ENCODE results near the gene SLC16A7.

Gene SLC16A7

DNA sequence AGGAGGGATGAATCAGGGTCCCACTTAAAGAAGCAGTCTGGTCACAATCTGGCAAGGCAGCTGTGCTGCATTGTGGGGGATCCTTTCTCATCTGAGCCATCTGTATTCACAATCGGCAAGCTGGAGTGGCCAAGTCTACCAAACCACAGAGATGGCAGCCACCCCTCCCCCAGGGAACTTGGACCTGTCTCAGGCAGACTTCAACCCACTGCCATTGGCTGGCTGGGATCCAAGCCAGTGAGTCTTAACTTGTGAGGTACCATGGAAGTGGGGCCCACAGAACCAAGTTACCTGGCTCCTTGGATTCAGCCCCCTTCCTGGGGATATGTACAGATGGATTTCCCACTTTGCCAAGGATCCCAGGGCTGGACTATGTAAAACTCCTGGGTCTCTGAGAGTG lies 196.8 kb downstream of the SLC16A7 start:
- no peak overlapping the region for H3K27ac ChIP-seq
- TF ChIP-seq, protein P1, sequence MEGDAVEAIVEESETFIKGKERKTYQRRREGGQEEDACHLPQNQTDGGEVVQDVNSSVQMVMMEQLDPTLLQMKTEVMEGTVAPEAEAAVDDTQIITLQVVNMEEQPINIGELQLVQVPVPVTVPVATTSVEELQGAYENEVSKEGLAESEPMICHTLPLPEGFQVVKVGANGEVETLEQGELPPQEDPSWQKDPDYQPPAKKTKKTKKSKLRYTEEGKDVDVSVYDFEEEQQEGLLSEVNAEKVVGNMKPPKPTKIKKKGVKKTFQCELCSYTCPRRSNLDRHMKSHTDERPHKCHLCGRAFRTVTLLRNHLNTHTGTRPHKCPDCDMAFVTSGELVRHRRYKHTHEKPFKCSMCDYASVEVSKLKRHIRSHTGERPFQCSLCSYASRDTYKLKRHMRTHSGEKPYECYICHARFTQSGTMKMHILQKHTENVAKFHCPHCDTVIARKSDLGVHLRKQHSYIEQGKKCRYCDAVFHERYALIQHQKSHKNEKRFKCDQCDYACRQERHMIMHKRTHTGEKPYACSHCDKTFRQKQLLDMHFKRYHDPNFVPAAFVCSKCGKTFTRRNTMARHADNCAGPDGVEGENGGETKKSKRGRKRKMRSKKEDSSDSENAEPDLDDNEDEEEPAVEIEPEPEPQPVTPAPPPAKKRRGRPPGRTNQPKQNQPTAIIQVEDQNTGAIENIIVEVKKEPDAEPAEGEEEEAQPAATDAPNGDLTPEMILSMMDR (IDR thresholded peaks at IDR 0.05), result no peak
- TF ChIP-seq ZFX (IDR thresholded peaks at IDR 0.05; ENCODE audit: borderline replicate concordance), result no peak

DNA sequence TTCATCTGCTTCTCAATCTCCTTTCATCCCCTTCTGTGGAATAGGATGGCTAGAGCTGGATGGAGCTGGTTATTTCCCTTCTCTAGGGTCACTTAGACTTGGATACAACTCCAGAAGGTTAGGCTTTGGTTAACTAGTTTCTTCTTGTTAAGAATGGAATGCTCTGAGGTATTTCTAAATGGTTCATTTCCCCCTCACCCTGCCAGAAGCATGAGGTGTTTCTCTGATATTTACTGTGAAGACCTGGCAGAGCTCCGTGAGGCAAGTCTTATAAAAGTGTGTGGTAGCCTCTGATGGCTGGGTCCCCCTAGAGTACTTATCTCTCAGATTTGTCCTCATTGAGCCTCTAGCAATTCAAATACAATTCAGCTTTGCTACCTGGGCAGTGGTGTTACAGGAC lies 207.9 kb downstream of the SLC16A7 start:
- H3K27ac ChIP-seq, result no peak overlapping the region
- TF ChIP-seq ZFX (IDR thresholded peaks at IDR 0.05; ENCODE audit: borderline replicate concordance), result no peak
- TF ChIP-seq, protein P1 (IDR thresholded peaks at IDR 0.05), result no peak

DNA sequence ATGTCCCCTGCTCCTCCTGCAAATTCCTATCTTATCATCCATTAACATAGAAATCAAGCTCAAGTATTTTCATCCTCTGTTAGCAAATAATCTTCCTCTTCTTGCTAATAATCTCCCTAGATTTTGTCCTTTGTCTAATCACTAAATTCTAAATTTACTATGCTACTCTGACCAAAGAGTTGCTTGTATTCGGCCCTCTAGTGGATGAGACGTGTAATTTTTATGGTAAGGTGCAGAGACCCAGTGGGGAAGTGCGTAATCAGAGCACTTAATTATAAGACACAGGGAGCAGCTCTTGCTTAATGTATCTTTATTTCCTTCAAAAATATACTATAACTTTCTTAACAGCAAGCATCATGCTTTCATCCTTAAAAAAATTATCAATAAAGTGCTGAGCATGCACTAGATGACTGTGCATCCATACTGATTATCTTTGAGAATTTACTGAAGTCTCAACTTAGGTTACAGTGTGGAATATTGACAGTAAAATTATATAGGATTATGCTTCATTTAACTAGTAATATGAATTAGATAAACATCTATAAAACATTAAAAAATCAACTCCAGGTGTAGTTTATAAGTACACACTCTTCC lies 212.6 kb downstream of the SLC16A7 start:
- no peak for TF ChIP-seq ZFX (IDR thresholded peaks at IDR 0.05; ENCODE audit: borderline replicate concordance)
- TF ChIP-seq, protein P1 (IDR thresholded peaks at IDR 0.05), result peak; percentile 93
- no peak overlapping the region for H3K27ac ChIP-seq

DNA sequence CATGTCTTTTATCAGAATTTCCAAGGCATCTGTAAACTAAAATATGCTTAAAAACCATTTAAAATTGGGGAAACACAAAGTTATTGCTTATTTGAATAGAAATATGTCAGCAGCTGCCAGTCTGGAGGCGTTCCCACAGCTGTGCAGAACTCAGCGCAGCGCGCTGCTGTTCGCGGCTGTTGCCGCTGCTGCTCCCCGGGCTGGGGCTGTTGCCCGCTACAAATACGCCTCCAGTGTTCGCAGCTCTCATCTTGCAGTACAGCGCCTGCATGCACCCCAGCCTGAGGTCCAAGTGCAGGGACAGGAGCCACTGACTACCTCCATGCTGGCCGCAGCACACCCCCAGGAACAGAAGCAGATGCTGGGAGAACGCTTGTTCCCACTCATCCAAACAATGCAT lies 216.2 kb downstream of the SLC16A7 start:
- TF ChIP-seq ZFX (IDR thresholded peaks at IDR 0.05; ENCODE audit: borderline replicate concordance), result no peak
- TF ChIP-seq, protein P1 (IDR thresholded peaks at IDR 0.05), result no peak
- no peak overlapping the region for H3K27ac ChIP-seq

DNA sequence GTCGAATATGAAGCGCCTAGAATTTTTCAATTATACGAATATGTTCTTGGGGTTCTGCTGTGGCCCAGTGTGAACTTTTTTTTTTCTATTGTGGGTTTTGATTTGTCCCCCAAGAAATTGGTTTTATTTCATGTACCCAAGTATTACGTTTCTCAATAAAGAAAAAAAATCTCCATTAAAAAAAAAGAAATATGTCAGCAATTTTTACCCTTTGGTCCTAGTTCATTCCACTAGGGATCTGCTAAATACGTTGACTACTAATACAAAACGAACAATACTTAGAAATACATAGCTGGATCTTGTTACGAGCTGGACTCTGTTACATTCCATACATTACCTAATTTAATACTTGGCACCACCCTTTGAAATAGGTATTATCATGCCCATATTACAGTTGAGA lies 216.9 kb downstream of the SLC16A7 start:
- H3K27ac ChIP-seq, result no peak overlapping the region

DNA sequence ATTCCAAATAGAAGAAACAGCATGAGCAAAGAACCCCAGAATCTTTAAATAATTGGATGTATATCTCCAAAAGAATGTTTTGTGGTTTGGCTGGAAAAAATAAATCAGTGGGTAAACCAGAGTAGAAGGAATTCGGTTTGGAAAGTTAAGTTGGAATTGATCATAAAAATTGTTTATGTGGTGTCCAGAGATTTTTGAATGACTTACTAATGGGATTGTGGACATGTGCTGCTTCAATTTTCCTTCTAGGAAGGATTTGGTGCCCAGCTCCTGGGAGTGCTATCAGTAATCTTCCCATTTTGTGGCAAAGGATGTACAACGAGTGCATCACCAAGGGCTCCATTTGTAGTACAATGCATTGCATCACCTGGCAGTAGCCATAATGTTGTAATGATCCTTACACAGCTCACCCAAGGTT lies 224.8 kb downstream of the SLC16A7 start:
- H3K27ac ChIP-seq, result no peak overlapping the region
- no peak for TF ChIP-seq ZFX (IDR thresholded peaks at IDR 0.05; ENCODE audit: borderline replicate concordance)
- TF ChIP-seq, protein P1 (IDR thresholded peaks at IDR 0.05), result no peak

More for the DNA sequence above, 216.9 kb downstream of the SLC16A7 start:
- TF ChIP-seq, protein P1 (IDR thresholded peaks at IDR 0.05), result no peak
- no peak for TF ChIP-seq ZFX (IDR thresholded peaks at IDR 0.05; ENCODE audit: borderline replicate concordance)

DNA sequence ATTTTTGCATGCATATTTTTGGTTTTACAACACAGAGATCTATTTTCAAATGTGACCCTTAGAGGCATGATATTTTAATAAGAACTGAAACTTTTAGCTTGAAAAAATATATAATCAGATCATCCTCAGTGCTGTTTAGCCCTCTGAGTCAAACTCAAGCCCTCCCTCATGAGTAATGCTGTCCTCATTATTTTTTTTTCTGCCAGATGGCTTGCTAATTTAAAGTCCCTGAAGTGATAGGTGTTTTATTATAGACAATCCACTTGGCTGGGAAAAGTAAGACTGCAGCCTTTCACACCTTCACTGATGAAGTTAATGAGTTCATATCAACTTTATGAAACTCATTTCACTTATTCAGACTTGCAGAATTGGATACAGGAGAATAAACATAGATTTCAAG lies 227.7 kb downstream of the SLC16A7 start:
- H3K27ac ChIP-seq, result no peak overlapping the region
- no peak for TF ChIP-seq ZFX (IDR thresholded peaks at IDR 0.05; ENCODE audit: borderline replicate concordance)
- TF ChIP-seq, protein P1 (IDR thresholded peaks at IDR 0.05), result no peak

Data from 22Rv1 (cell line).